NCI-H524 (cell line): ENCODE results near the gene SC5D.

ENCODE experiments used
- DNase-seq, 2 experiments: peaks; one replicate each; lab custom pipeline; 2025; lab: John Stamatoyannopoulos, UW

Gene SC5D, protein sequence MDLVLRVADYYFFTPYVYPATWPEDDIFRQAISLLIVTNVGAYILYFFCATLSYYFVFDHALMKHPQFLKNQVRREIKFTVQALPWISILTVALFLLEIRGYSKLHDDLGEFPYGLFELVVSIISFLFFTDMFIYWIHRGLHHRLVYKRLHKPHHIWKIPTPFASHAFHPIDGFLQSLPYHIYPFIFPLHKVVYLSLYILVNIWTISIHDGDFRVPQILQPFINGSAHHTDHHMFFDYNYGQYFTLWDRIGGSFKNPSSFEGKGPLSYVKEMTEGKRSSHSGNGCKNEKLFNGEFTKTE

DNA sequence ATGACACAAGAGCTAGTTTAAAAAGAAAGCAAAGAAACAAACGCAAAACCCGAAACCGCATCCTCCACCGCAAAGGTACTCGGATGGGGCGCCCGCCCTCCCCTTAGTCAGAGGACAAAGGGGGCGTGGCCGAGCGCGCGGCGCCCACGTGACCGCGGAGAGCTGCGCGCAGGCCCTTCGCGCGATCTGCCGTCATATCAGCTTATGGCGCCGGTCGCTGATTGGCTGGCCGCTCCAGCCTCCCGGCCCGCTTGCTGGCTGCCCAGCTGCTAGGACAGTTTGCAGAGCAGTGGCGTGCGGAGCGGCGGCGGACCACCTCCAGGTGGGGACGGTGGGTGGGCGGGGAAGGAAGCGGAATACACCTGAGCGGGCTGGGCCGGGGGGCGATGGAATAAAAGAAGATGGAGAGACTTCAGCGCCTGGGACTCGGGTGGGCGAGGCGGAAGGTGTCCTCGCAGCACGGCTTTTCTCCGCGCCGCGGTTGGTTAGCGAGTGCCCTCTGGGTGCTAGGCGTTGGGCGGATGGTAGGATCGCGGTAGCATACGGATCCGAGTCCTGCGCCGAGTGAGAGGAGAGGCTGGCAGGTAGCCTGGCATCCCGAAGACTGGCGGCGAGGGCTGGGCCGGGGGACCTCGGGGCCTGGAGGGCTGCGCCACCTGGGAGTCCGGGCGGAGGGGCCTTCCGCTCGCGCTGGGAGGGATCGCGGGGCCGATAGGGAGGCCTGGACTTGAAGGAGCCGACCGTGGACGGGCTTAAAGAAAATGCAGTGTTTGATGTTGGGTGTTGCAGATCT is at the start of gene SC5D:
Gene SC5D (plus strand): TSS at position 277 of the 793 bp plus-strand sequence. CDS start 10,605 bp downstream, outside the sequence.
- peak; percentile 68 to 90 for DNase-seq

DNA sequence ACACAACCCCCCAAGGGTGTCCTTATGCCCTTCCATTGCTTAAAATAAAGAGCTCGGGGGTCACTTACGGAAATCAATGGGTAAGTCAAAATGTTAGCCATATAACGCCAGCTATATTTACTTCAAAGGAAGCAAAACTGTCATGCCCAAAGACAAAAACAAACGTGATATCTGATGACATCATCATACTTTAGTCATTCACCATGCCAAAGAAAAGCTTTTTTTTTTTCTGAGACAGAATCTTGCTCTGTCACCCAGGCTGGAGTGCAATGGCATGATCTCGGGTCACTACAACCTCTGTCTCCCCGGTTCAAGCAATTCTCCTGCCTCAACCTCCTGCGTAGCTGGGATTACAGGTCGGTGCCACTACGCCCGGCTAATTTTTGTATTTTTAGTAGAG is 47.7 kb upstream of the SC5D start:
- no peak for DNase-seq

DNA sequence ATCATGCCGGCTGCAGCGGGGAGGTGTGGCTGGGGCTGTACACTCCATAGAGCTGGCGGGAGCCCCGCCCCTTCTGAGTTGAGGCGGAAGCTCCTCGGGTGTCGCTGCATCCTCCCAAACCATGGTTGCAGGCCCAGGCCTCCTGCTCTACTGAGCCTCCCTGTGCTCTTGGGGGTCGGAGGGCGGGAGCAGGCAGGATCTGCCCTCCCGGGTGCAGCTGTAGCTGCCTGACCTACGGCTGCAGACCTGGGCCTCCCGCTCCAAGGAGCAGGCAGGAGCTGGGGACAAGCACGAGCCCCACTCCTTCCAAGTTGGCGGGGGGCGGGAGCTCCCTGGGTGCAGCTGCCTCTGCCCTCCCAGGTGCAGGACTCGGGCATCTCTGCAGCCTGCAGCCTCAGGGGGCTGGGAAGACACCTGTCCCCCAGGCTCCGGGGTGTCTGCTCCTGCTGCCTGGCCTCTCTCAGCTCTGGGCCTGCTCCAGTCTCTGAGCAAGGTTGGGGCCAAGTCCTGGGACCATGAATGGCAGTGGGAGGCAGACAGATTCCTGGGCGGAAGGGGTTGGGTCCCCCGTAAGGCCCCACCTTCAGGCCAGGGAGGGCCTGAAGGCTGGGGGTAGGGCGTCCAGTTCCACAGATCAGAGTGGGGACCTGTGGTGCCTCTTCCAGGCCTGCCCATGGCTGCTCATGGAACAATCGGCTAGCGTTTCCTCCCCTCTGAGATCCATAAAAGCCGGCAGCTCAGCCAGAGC is 46.4 kb upstream of the SC5D start:
- DNase-seq = no peak

DNA sequence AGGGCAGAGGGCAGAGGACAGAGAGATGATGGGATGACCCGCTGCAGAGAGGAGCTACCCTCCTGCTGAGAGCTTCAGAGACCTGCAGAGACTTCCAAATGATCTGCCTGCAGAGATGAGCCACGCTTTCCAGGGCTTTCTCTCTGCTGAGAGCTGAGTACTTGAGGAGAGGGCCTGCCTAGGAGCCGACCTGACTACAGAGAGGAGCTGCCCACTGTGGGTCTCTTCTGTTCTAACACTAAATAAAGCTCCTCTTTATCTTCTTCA is 45.9 kb upstream of the SC5D start:
- DNase-seq = no peak

DNA sequence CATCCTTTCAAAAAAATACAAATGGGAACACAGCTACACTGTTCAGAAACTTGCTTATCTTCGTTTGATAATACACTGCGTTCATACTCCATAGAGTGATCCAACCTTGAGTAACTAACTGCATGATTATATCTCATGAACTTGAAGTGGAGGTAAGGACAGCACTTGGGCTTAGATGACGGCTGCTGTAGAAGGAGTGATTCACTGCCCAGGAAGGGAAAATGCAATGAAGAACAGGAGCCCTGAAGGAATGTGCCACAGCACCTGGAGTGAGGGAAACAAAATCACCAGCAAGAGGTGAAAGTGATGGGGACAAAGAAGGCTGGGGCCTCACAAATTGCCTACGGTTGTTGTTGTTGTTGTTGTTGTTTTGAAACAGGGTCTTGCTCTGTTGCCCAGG is 44.1 kb upstream of the SC5D start:
- DNase-seq = no peak

DNA sequence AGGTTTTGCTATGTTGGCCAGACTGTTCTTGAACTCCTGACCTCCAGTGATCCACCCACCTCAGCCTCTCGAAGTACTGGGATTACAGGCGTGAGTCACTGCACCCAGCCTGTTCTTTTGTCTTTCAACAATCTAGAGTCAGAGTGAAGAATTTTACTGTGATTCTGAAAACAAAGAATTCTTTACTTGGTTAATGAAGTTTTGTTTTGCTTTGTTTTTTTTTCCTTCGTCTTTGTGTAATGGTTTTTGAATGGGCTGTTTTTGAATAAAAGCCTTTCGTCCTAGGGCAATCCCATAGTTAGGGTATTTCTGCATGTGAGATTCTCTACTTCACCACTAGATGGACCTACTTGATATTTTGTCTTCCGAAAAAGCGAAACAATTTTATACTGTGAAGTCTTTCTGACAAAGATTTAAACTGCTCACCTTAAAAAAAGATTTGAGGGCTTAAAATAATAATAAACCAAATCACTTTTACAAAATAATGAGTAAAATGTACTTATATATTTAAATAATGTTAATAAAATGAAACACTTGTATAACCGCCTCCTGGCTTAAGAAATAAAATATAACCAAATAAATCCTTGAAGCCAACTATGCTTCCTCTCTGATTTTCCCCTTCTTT is 43.4 kb upstream of the SC5D start:
- peak in 1 of 2 experiments; percentile 17 for DNase-seq

DNA sequence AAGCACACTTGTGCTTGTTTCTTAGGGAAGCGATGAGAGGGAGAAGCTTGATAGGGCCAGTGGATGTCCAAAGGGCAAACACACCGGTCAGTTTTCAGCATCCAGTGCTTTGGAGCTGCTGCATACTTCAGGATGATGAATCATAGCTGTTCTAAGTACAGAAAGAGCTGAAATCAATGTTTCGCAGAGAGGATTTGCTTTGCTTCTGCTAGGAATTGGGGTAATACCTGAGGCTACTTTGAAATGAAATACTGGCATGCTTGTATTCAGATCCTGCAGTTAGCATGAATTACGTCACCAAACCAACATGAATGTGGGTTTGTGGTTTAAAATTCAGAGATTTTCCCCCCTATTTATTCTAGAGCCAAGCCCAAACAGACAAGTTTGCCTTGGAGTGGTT is 41.7 kb upstream of the SC5D start:
- DNase-seq = no peak

DNA sequence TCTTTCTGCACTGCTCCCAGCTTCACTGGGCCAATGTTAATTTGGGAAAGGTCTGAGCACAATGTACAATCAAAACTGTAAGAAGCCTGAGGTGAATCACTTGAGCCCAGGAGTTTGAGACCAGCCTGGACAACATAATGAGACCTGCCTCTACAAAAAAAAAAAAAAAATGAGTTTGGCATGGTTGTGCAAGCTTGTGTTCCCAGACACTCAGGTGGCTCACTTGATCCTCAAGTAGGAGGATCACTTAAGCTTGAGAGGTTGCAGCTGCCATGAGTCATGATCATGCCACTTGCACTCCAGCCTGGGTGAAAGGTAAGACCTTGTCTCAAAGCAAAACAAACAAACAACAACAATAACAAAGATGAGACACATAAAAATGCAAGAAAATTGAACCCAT is 38.6 kb upstream of the SC5D start:
- peak in 1 of 2 experiments; percentile 10 for DNase-seq

DNA sequence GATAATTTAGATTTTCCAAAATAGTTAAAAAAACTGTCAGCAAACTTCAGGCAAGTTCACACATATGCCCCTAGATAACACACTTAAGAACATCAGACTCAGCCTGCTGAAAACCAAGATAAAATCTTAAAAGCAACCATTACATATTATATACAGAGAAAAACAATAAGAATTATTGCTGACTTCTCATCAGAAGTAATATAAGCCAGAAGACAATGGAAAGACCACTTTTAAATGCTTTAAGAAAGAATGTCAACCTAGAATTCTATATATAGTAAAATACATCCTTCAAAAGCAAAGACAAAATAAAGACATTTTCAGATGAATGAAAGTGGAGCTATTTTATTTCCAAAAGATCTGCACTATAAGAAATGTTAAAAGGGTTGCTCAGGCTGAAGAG is 37.8 kb upstream of the SC5D start:
- no peak for DNase-seq

DNA sequence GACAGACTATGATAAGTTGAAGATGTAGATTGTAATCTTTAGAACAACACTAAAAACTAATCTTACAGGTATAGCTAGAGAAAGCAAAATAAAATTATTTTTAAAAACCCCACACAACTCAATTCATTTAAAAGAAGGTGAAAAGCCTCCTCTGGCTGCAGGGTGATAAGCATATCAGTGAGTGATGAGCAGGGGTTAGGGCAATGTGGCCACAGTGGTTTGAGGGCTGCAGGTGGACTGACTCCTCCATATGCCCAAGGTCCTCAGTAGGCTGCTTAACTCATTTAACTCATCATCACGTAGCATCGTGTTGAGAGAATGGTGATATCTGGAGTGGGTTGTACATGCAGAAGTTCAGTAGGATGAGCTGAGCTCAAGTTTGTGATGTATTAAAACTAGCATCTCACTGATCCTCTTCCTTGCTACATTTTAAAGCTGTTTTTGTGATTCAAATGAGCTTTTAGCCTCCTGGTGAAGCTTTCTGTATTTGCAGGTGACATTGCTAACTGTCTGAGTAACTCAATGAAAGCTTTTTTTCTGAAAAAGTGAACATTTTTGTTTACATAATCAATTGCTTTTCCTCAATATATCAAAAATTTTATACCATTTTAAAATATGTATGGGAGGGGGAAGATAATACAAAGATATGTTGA is 37.0 kb upstream of the SC5D start:
- no peak for DNase-seq

DNA sequence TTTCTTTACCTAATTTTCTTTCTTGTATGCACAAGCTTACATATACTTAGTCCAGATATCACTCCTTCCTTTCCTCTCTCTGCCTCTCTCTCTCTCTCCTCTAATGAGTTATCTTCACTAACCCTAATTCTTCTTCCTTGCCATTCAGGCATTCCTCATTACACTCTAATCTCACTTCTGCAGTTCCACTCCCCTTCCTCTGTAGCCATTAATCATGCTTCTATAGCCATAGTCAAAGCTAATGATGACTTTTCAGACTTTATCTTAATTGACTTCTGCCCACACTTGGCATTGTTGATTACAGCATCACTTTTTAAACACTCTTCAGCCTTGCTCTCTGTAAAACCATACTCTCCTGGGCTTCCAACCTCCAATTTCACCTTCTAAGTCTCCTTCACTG is 35.3 kb upstream of the SC5D start:
- no peak for DNase-seq

DNA sequence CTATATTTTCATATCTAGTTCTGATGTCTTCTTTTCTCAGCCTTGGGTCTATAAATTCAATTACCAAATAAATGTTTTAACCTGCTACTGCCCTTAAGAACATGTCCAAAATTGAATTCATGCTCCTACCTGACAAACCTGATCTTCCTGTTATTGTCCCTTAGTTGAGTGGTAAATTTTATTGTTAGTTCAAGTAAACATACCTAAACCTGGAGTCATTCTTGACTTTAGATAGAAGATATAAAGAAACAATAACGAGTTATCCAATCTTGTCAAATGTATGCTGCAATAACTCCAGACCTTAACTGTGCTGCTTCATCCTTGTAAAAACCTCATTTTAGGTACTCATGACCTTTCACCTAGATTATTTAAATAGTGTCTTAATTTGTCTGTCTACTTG is 34.6 kb upstream of the SC5D start:
- DNase-seq = no peak

DNA sequence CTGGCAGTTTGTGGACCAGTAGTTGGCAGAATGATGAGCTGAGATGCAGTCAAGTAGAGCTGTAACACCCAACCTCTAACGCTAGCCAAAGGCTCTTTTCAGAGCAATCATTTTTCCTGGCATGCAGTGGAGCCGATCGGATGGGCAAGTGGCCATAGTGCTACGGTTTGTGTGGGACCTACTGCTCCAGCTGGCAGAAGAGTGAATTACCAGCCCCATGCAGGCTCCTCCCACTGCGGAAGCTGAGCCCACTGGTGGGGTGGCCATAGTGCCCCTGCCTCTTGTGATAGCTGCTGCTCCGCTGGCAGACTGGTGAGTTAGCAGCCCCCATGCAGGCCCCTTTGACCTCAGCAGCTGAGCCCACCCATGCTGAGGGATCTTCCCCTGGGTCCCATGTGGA is 27.0 kb upstream of the SC5D start:
- no peak for DNase-seq

DNA sequence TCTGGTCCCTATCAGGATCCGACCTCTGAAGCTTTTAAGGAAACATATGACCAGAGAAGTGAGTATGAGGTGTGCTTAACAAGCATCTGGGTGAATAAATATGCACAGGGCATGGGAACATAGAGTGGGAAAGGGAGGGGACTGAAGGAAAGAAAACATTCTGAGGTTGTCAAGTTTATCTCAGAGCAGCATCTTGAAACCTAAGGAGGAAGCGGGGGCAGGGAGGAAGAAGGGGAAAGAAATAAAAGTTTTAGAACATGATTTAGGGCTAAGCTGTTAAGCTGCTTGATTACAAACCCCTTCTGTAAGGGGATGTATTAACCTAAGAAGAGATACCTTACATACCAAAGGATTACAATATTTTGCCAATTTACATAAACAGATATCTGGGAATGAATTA is 24.0 kb upstream of the SC5D start:
- DNase-seq = no peak

DNA sequence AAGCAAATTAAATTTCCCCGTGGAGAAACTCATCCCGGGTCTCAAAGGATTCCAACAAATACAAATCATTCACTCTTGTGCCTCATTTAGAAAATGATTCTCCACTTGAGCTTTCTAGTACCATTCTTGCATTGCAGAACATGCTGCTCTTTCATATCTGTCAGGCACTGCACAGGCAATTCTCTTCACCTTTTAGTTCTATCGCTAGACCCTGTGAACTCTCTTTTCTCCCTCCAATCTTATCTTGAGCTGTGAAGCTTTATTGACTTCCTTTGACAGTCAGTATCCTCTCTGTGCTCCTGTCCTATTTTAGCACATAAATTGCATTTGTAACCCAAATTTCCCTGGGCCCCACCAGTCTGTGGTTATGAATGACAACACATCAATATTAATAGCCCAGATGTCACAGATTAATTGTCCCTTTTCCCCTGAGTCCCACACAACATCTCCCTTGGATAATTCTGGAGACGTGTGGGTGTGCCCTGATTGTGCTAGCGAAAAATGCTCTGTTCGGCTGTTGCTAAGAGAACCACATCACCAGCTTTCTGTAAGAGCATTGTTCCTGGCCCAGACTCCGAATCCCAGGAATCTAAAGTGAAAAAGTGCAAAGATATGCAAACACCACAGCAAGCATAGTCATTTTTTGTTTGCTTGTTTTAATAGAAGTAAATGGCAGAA is 22.4 kb upstream of the SC5D start:
- no peak for DNase-seq

DNA sequence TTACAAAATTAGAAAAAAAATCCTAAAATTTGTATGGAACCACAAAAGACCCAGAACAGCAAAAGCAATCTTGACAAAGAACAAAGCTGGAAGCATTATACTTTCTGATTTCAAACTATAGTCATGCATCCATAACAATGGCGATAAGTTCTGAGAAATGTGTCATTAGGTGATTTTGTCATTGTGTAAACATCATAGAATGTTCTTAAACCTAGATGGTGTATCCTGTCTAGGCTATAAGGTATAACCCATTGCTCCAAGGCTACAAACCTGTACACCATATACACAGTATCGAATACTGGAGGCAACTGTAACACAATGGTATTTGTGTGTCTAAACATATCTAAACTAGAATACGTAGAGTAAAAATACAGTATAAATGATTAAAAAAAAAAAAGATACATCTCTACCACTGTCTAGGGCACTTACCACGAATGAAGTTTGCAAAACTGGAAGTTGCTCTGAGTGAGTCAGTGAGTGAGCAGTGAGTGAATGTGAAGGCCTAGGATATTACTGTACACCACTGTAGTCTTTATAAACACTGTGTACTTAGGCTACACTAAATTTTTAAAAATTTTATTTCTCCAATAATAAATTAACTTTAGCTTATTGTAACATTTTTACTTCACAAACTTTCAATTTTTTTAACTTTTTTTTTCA is 18.1 kb upstream of the SC5D start:
- no peak for DNase-seq

DNA sequence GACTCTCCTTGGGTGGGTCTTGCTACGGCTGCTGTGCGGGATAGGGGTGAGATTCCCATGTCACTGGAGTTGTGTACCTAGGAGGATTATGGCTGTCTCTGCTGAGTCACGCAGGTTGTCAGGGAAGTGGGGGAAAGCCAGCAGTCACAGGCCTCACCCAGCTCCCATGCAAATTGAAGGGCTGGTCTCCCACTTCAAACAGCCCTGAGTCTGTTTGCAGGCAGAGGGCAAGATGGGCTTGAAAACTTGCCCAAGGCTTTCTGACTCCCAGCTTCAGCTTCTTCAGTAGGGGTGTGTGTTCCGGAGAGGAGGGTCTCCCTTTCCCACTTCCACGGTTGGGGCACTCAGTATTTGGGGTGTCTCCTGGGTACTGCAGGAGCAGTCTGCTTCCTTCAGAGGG is 10.9 kb upstream of the SC5D start:
- DNase-seq = no peak

DNA sequence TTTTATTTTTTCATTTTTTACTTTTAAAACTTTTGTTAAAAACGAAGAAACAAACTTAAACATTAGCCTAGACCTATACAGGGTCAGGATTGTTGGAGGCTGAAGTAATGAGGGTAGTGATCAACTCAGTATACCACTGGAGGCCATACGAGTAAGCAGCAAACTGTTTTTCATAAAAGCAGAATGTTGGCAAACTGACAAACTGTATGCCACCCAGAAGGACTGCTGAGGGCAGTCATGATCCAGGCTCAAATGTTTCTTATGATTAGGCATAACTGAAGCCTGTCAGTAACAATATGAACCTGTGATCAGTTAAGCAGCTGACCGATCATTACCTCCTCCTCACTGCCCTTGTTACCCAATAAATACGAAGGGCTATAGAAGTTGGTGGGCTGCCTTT is 10.2 kb upstream of the SC5D start:
- DNase-seq = no peak

DNA sequence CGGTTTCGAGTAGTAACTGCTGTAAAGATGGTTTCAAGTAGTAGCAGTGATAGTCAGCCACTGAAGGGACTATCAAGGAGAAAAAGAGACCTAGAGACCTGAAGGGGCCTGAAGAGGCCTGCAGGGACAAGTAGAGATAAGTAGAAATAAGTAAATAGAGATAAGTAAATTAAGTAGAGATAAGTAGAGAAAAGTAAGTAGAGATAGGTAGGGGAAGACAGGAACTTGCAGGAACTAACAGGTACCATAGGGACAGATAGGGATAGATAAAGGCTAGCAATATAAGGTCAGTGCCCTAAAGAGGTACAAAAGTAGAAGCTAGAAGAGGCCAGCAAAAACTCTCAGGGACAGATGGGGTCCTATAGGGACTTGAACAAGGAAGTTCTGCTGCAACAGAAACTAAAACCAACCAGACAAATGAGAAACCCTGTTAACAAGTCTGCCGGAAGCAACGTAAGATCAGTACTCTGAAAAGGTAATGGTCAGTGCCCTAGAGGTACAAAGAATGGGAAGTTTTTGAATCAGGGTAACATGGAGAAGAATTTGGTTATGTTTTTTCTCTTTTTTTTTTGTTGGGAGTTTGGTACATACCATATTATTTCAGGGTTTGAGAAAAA is 9.6 kb upstream of the SC5D start:
- no peak for DNase-seq

DNA sequence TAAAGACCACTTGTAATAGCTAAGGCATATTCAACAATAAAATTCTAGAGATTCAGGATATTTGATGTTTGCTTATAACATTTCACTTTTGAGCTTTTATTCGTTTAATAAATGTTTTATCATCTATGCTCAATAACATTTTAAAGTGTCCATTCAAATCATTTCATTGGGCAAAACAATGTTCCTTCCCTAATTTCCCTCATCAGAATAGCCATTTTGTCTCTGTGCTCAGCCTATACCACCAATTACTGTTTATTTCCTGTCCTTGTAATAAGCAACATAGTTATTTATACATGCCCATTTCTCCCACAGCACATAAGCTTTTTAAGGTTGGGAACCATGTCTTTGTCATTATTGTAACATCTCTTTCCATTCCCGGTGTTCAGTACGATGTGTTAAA is 1.3 kb upstream of the SC5D start:
- no peak for DNase-seq
